GM23248 (cell line): ENCODE data around the gene ACSF3. TPM values are rescaled to one million over a fixed set of nuclear protein-coding genes. Genes with fewer than 3 reads are reported as not detected.
"Not testable (repeated sequence)": the region's sequence is repeated elsewhere in the genome, so short reads cannot be mapped to it uniquely, and the experiment has no call there.

Source experiments
- DNase-seq: peaks from one replicate; pipeline ENCODE4 v3.0.0-alpha.2; 2015
- H2AFZ ChIP-seq: fragments of 200-600 bp; sonication (generic); 2 replicates; pipeline ENCODE4 v1.6.1; 2016; ENCODE audit warnings: antibody characterized with exemption
- H3F3A ChIP-seq: fragments of 200-600 bp; sonication (generic); 2 replicates; pipeline ENCODE4 v1.6.1; 2016; ENCODE audit warnings: mild to moderate bottlenecking, antibody characterized with exemption, mixed run types; ENCODE audit not compliant: insufficient read depth
- H3K27ac ChIP-seq: fragments of 200-600 bp; sonication (generic); 2 replicates; pipeline ENCODE4 v1.5.1; 2016; ENCODE audit warnings: mild to moderate bottlenecking
- H3K27me3 ChIP-seq: fragments of 200-600 bp; sonication (generic); replicated peaks from 2 replicates; pipeline ENCODE4 v1.6.1; 2016; ENCODE audit warnings: mild to moderate bottlenecking; ENCODE audit not compliant: insufficient read depth
- H3K36me3 ChIP-seq: fragments of 200-600 bp; sonication (generic); 2 replicates; pipeline ENCODE4 v1.6.1; 2016; ENCODE audit warnings: low read depth, mild to moderate bottlenecking
- H3K4me1 ChIP-seq: fragments of 200-600 bp; sonication (generic); 2 replicates; pipeline ENCODE4 v1.6.1; 2016; ENCODE audit warnings: mild to moderate bottlenecking; ENCODE audit not compliant: insufficient read depth
- H3K4me2 ChIP-seq: fragments of 200-600 bp; sonication (generic); one replicate; pipeline ENCODE4 v1.6.1; 2016; ENCODE audit warnings: mild to moderate bottlenecking; ENCODE audit not compliant: unreplicated experiment
- H3K4me3 ChIP-seq: fragments of 200-600 bp; sonication (generic); 2 replicates; pipeline ENCODE4 v1.5.1; 2016; ENCODE audit warnings: mild to moderate bottlenecking
- H3K79me2 ChIP-seq: fragments of 200-600 bp; sonication (generic); 2 replicates; pipeline ENCODE4 v1.6.1; 2016; ENCODE audit warnings: mild to moderate bottlenecking; ENCODE audit not compliant: insufficient read depth
- H3K9ac ChIP-seq: fragments of 200-600 bp; sonication (generic); 2 replicates; pipeline ENCODE4 v1.6.1; 2016; ENCODE audit warnings: mild to moderate bottlenecking
- H3K9me2 ChIP-seq: fragments of 200-600 bp; sonication (generic); 2 replicates; pipeline ENCODE4 v1.6.1; 2016; ENCODE audit warnings: mixed run types, mild to moderate bottlenecking, moderate library complexity; ENCODE audit not compliant: insufficient read depth
- H3K9me3 ChIP-seq: fragments of 200-600 bp; sonication (generic); one replicate; pipeline ENCODE4 v1.6.1; 2017; ENCODE audit warnings: low read depth
- H4K20me1 ChIP-seq: fragments of 200-600 bp; sonication (generic); 2 replicates; pipeline ENCODE4 v1.6.0; 2016; ENCODE audit not compliant: insufficient read depth
- EZH2 ChIP-seq: fragments of 200-600 bp; sonication (generic); IDR thresholded peaks from 2 replicates; pipeline ENCODE4 v1.6.1; 2018; ENCODE audit warnings: antibody characterized with exemption, mild to moderate bottlenecking; ENCODE audit not compliant: insufficient read depth, poor library complexity, severe bottlenecking
- EZH2phosphoT487 ChIP-seq: fragments of 200-600 bp; sonication (generic); IDR thresholded peaks from 2 replicates; pipeline ENCODE4 v1.6.1; 2018; ENCODE audit warnings: antibody characterized with exemption, moderate library complexity, mild to moderate bottlenecking, low read depth; ENCODE audit not compliant: insufficient read depth
- WGBS, 2 experiments: methylation state at CpG; one replicate each; pipeline ENCODE4 v1.1.6; 2015 to 2017; ENCODE audit warnings: low lambda C conversion rate in 2 of 2, low coverage in 1 of 2; ENCODE audit errors: missing lambda C conversion rate in 2 of 2; 5-methylcytosine and 5-hydroxymethylcytosine counted together
- in situ Hi-C: fragments of 300-500 bp; cut with MboI; formaldehyde crosslinking; loops from 2 replicates; pipeline ENCODE4 v1.15.0; 2020
- polyA plus RNA-seq: library from polyadenylated mRNA; unstranded; fragments of >200 nt; fragmentation: Nextera tagmentation; extraction: Ambion mirVana; gene quantifications from 2 replicates; pipeline ENCODE4 v1.2.1, GENCODE V29; 2016
- total RNA-seq: library from RNA; depleted of rRNA; stranded (reverse); fragments of >200 nt; shearing (Covaris generic); gene quantifications from 2 replicates; pipeline ENCODE4 v1.2.3, GENCODE V29; 2014

ACSF3 gene
- total and polyA plus RNA-seq, 2 experiments from 2014 or later: 15.9 to 17.1 TPM

GRCh38 chr16:89066721-89067120, 26.9 kb upstream of the ACSF3 start:
- no peak overlapping the region for H3K27ac ChIP-seq
- TF ChIP-seq EZH2phosphoT487: no peak
- TF ChIP-seq EZH2: no peak
- no peaks in the 10 kb centered on the region for H3K4me1 ChIP-seq
- no peaks in the 10 kb centered on the region for H3F3A ChIP-seq
- DNase-seq: no peak
- in situ Hi-C loops: no loop called here
- no peaks in the 10 kb centered on the region for H4K20me1 ChIP-seq
- H3K27me3 ChIP-seq: peaks cover 19% of the 10 kb centered on the region; the same call in 1 of the 2 replicates
- 27 to 29% methylated on average over 12 to 15 of the region's 21 CpGs for WGBS, 2 experiments
- no peak overlapping the region for H2AFZ ChIP-seq
- no peaks in the 10 kb centered on the region for H3K79me2 ChIP-seq
- no peaks in the 10 kb centered on the region for H3K9me3 ChIP-seq
- H3K36me3 ChIP-seq: no peaks in the 10 kb centered on the region
- H3K4me3 ChIP-seq: no peak overlapping the region
- H3K9me2 ChIP-seq: no peaks in the 10 kb centered on the region
- no peak overlapping the region for H3K4me2 ChIP-seq
- H3K9ac ChIP-seq: no peak overlapping the region

GRCh38 chr16:89067677-89068443, 25.8 kb upstream of the ACSF3 start:
- WGBS, 2 experiments: 3 to 6% methylated on average over 15 to 16 of the region's 16 CpGs
- no peak for DNase-seq
- no peak for TF ChIP-seq EZH2phosphoT487
- no peak for TF ChIP-seq EZH2

GRCh38 chr16:89068814-89069616, 24.6 kb upstream of the ACSF3 start:
- H4K20me1 ChIP-seq, H3K9me2 ChIP-seq, DNase-seq, H2AFZ ChIP-seq, H3K4me3 ChIP-seq, H3K4me2 ChIP-seq, H3K4me1 ChIP-seq, H3K9ac ChIP-seq, H3K36me3 ChIP-seq, H3F3A ChIP-seq, in situ Hi-C loops, H3K79me2 ChIP-seq, H3K27ac ChIP-seq, H3K9me3 ChIP-seq: not testable (repeated sequence)
- WGBS, 2 experiments: 62 to 79% methylated on average over 3 to 4 of the region's 4 CpGs
- H3K27me3 ChIP-seq: peaks cover 19% of the 10 kb centered on the region

More at GRCh38 chr16:89067677-89068443, 25.8 kb upstream of the ACSF3 start:
- Histone ChIP-seq H3K27me3 (peaks cover 19% of the 10 kb centered on the region), H2AFZ (no peak overlapping the region), H3K9ac (no peak overlapping the region), H4K20me1 (no peaks in the 10 kb centered on the region), H3K79me2 (no peaks in the 10 kb centered on the region), H3K27ac (no peak overlapping the region), H3K9me2 (no peaks in the 10 kb centered on the region), H3K4me3 (no peak overlapping the region), H3K4me2 (no peak overlapping the region), H3F3A (no peaks in the 10 kb centered on the region), H3K9me3 (no peaks in the 10 kb centered on the region), H3K4me1 (no peaks in the 10 kb centered on the region), H3K36me3 (no peaks in the 10 kb centered on the region)
- in situ Hi-C loops: no loop called here

- no peak for TF ChIP-seq EZH2phosphoT487
- TF ChIP-seq EZH2: no peak
These were observed 23.7 kb upstream of the ACSF3 start for GRCh38 chr16:89069920-89070319.

More at GRCh38 chr16:89069920-89070319, 23.7 kb upstream of the ACSF3 start:
- H2AFZ ChIP-seq: no peak overlapping the region
- no peak overlapping the region for H3K4me2 ChIP-seq
- H3K9me3 ChIP-seq: no peaks in the 10 kb centered on the region
- in situ Hi-C loops: no loop called here
- H3K4me1 ChIP-seq: no peaks in the 10 kb centered on the region
- no peak overlapping the region for H3K9ac ChIP-seq
- WGBS, 2 experiments: 66 to 70% methylated on average over 9 of the region's 9 CpGs
- H4K20me1 ChIP-seq: no peaks in the 10 kb centered on the region
- peaks cover 9% of the 10 kb centered on the region for H3F3A ChIP-seq
- H3K4me3 ChIP-seq: no peak overlapping the region
- no peaks in the 10 kb centered on the region for H3K9me2 ChIP-seq
- no peaks in the 10 kb centered on the region for H3K36me3 ChIP-seq
- DNase-seq: no peak
- H3K79me2 ChIP-seq: no peaks in the 10 kb centered on the region
- H3K27me3 ChIP-seq: peaks cover 19% of the 10 kb centered on the region
- H3K27ac ChIP-seq: no peak overlapping the region
